Mesodermal cell (in vitro differentiated cells): ENCODE measurements around the gene TRABD.
A peak's percentile ranks its signal among the peaks of the same experiment; 100 is the strongest.

Experiments used
- H3K27ac ChIP-seq: 2 replicates; pipeline ENCODE4 v1.7.0; 2013; ENCODE audit warnings: mild to moderate bottlenecking, low read depth, low read length, moderate library complexity; ENCODE audit not compliant: severe bottlenecking
- H3K36me3 ChIP-seq: 2 replicates; pipeline ENCODE4 v1.7.1; 2013; ENCODE audit warnings: mild to moderate bottlenecking, low read length, moderate library complexity; ENCODE audit not compliant: control insufficient read depth, insufficient read depth
- H3K4me1 ChIP-seq: one replicate; pipeline ENCODE4 v1.7.1; 2013; ENCODE audit warnings: mild to moderate bottlenecking, low read length; ENCODE audit not compliant: insufficient read depth, control insufficient read depth, poor library complexity, severe bottlenecking
- H3K4me3 ChIP-seq: 2 replicates; pipeline ENCODE4 v1.7.0; 2013; ENCODE audit warnings: low read length, control low read depth, mild to moderate bottlenecking; ENCODE audit not compliant: insufficient read depth, poor library complexity, severe bottlenecking; ENCODE audit errors: extremely low read depth
- H3K9me3 ChIP-seq: 2 replicates; pipeline ENCODE4 v1.7.1; 2013; ENCODE audit warnings: mild to moderate bottlenecking, low read length, moderate library complexity; ENCODE audit not compliant: control insufficient read depth
- WGBS, 2 experiments: methylation state at CpG; one replicate each; pipeline ENCODE4 v1.1.5; 2013; ENCODE audit warnings: missing lambda C conversion rate in 2 of 2; ENCODE audit not compliant: insufficient coverage in 2 of 2; 5-methylcytosine and 5-hydroxymethylcytosine counted together

The TRABD gene

GRCh38 chr22:50169181-50169759 lies 16.4 kb upstream of the TRABD start:
- 15 to 24% methylated on average over 6 to 21 of the region's 36 CpGs for WGBS, 2 experiments
- Histone ChIP-seq H3K27ac (no peak overlapping the region), H3K4me1 (no peaks in the 10 kb centered on the region), H3K36me3 (no peaks in the 10 kb centered on the region), H3K4me3 (peak overlapping the region; percentile 27), H3K9me3 (no peaks in the 10 kb centered on the region)

GRCh38 chr22:50169774-50170341 lies 15.9 kb upstream of the TRABD start:
- peak overlapping the region; percentile 27 for H3K4me3 ChIP-seq
- H3K27ac ChIP-seq = no peak overlapping the region
- 0 to 1% methylated on average over 22 to 25 of the region's 70 CpGs for WGBS, 2 experiments
- H3K4me1 ChIP-seq = no peaks in the 10 kb centered on the region
- no peaks in the 10 kb centered on the region for H3K9me3 ChIP-seq
- no peaks in the 10 kb centered on the region for H3K36me3 ChIP-seq

- H3K27ac ChIP-seq = no peak within 1 kb of the TSS
- H3K4me1 ChIP-seq = no peaks in the 10 kb centered on the region
- peak within 1 kb of the TSS; percentile 27 for H3K4me3 ChIP-seq
- H3K36me3 ChIP-seq = no peaks in the 10 kb centered on the region
- 5 to 9% methylated on average over 28 to 48 of the region's 105 CpGs for WGBS, 2 experiments
- H3K9me3 ChIP-seq = no peaks in the 10 kb centered on the region
Observed at GRCh38 chr22:50170453-50171318, 15.0 kb upstream of the TRABD start, which contains the start of gene PANX2. PANX2 (plus strand) TSS chr22:50170731; CDS start chr22:50170731, 0 bp downstream.

DNA sequence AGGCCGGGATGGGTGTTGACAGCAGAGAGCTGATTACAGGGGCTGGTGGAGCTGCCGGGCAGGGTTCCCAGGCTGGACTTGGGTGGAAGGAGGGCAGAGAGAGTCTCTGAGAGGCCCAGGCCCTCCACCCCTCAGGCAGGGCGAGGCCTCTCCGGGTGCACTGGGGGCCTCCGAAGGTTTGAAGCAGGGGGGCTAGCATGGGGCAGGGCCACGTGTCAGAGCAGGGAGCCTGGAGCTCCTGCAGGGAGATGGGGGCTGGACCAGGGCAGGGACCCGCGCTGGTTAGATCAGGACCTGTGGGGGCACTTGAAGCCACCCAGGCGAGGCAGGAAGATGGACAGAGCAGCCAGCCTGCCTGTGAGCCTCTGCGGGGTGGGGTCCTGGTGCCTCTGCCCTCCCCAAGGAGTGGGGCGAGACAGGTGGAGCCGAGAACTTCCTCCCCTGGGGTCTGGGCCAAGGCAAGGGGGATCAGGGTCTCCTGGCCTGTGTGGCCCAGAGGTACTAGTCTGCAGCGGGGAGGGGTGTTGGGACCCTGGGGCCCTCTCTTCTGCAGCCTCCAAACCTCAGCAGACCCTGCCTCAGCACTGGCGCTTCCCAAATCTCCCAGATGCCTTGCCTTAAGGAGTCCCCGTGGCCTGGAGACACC lies 14.3 kb upstream of the TRABD start:
- WGBS, 2 experiments = 74 to 82% methylated on average over 15 of the region's 15 CpGs

DNA sequence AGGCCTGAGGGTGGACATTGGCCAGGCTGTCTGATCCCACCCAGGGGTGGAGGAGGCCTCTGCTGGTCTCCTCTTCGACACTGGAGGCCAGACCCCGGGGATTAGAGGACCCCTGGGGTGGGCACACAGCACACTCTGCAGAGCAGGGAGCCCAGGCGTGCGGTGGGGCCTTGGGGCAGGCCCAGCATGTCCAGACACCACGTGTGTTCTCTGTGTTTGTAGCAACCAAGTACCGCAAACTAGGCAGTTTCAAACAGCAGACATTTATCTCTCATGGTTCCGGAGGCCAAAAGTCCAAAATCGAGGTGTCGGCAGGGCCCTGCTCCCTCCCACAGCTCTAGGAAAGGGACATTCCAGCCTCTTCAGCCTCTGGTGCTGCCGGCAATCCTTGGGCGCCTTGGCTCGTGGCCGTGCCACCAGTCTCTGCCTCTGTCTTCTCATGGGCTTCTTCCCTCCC lies 13.7 kb upstream of the TRABD start:
- Histone ChIP-seq H3K27ac (no peak overlapping the region), H3K4me3 (no peak overlapping the region), H3K9me3 (no peaks in the 10 kb centered on the region), H3K4me1 (no peaks in the 10 kb centered on the region), H3K36me3 (no peaks in the 10 kb centered on the region)
- WGBS, 2 experiments = 84 to 88% methylated on average over 13 of the region's 13 CpGs

More for the DNA sequence above, 14.3 kb upstream of the TRABD start:
- no peaks in the 10 kb centered on the region for H3K36me3 ChIP-seq
- H3K4me3 ChIP-seq = no peak overlapping the region
- no peaks in the 10 kb centered on the region for H3K9me3 ChIP-seq
- H3K4me1 ChIP-seq = no peaks in the 10 kb centered on the region
- no peak overlapping the region for H3K27ac ChIP-seq

- Histone ChIP-seq H3K27ac (no peak overlapping the region), H3K4me3 (no peak overlapping the region), H3K9me3 (no peaks in the 10 kb centered on the region), H3K4me1 (peaks cover under 1% of the 10 kb centered on the region), H3K36me3 (no peaks in the 10 kb centered on the region)
- WGBS, 2 experiments = 92 to 93% methylated on average over 25 to 26 of the region's 26 CpGs
Observed at GRCh38 chr22:50173311-50173982, 12.3 kb upstream of the TRABD start.

DNA sequence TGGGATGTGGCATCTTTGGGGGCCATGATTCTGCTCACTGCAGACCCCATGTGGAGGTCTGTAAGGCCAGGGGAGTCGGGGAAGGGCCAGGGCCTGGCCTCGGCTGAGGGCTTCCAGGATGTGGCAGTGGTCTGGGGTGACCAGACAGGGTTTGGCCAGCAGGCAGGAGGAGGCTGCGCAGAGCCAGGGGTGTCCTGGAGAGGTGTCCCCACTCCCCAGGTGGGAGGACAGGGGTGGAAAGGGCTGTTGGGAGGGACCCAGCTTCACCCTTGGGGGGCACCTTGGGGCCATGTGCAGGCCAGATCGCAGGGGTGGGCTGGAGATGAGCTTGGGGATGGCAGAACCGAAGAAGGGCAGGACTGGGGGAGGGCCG lies 11.7 kb upstream of the TRABD start:
- Histone ChIP-seq H3K27ac (no peak overlapping the region), H3K9me3 (no peaks in the 10 kb centered on the region), H3K4me1 (peaks cover 3% of the 10 kb centered on the region), H3K36me3 (no peaks in the 10 kb centered on the region), H3K4me3 (no peak overlapping the region)
- 88 to 100% methylated on average over 3 to 6 of the region's 6 CpGs for WGBS, 2 experiments

DNA sequence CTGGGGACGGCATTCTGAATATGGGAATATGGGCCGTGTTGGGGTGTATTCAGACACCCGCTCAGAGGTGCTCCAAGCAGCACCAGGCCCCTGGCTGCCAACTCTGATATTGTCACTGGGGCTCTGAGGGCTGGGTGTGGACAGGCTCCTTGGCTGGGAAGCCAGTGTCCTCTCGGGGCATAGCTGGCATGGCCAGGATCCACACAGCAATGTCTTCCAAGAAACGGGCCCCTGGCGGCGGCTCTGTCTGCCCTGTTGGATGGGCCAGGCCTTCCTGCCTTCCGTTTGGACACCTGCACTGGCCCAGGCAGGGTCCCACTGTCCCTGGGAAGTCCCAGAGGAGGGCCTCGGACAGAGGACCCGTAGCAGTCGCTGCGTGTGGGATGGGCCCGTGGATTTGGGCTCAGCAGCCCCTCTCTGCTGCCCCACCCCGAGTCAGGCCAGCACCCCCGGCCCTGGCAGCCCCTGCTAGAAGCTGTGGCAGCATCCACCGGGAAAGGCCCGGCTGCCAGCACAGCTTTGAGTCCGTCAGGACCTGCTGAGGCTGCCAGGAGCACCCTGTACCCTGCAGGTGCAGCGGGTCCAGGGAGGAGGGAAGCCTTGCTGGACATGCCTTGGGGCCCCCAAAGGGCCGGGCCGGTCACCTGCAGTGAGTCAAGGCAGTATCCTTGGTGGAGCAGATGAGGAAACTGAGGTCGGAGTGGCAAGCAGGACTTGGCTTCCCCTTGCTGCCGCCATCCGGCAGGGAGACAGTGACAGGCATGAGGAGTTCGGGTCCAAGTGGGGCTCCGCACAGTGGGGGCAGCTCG lies 11.1 kb upstream of the TRABD start:
- Histone ChIP-seq H3K36me3 (no peaks in the 10 kb centered on the region), H3K9me3 (no peaks in the 10 kb centered on the region), H3K4me1 (peaks cover 3% of the 10 kb centered on the region), H3K4me3 (no peak overlapping the region), H3K27ac (no peak overlapping the region)
- WGBS, 2 experiments = 89 to 90% methylated on average over 22 to 27 of the region's 27 CpGs

DNA sequence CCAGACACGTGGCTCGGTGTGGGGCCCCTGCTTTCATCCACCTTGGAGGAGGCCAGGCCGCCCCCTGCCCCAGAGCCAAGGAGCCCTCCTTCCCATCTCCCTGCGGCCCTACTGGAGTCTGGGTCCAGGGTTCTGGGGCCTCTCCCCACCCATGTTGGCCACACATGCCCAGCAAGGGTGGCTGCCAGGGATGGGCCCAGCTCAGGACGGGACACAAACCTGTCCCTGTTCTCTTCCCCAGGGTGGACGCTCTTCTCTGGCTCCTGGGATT lies 10.6 kb upstream of the TRABD start:
- no peak overlapping the region for H3K4me3 ChIP-seq
- no peak overlapping the region for H3K27ac ChIP-seq
- H3K4me1 ChIP-seq = peaks cover 3% of the 10 kb centered on the region
- WGBS, 2 experiments = 76 to 94% methylated on average over 4 to 5 of the region's 6 CpGs
- no peaks in the 10 kb centered on the region for H3K36me3 ChIP-seq
- H3K9me3 ChIP-seq = no peaks in the 10 kb centered on the region
